ENCODE results near the gene UBE2D1.

Gene UBE2D1

GRCh38 chr10:58341947-58342346 is 7.1 kb downstream of the UBE2D1 start:
- DNase-seq, result no peak

DNA sequence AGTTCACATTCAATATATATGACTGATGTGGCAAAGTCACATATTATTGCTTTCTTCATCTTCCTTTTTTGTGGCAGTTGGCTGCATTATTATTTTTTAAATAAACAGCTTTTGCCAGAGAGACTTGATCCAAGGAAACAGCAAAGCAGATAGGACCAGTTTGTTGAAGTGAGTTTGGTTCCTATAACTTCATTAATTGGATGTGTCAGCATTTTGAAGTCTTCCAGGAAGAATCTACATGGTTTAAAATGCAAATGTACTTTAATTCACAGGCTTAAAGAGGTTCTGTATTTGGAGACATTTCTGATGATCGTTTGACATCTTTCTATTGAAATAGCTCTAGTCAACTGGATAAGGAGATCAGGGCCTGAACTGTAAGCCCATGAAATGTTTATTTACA is 13.2 kb downstream of the UBE2D1 start:
- no peak for DNase-seq

DNA sequence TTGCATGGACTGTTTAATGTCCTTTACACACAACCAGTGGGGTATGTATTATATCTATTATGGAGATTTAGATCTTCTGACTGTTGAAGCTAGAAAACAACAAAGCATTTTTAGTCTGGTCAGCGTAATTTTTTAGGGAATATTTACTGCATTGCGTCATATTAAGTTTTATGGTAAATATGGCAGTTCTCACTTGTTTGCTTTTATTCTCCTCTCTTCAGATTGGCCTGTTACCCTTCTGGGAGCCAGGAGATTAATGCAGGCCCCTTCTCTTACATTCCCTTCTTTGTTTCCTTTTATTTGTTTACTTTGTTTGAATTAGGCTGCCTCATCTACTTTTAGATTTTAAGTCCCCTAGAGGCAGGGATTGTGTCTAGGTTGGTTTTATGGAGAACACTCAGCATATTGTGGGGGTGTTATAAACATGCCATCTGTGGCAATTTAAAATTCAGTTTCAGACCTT is 13.8 kb downstream of the UBE2D1 start:
- no peak for DNase-seq

- no peak for DNase-seq
These were observed 15.2 kb downstream of the UBE2D1 start for GRCh38 chr10:58350023-58350422.

DNA sequence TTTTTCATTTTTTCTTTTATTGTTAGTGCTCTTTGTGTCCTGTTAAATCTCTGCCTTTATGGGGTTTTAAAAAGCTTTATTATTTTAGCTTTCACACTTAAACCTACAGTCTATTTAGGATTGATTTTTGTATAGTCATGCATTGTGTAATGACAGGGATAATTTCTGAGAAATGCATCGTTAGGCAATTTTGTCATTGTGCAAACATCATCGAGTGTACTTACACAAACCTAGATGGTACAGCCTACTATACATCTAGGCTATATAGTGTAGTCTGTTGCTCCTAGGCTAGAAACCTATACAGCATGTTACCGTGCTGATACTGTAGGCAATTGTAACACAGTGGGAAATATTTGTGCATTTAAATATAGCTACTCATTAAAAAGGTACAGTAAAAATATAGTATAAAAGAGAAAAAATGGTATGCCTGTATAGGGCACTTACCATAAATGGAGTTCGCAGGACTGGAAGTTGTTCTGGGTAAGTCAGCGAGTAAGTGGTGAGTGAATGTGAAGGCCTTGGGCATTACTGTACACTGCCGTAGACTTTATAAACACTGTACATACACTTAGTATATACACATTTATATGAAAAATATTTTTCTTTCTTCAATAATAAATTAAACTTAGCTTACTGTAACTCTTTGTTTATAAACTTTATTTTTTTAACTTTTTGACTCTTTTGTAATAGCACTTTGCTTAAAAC is 16.0 kb downstream of the UBE2D1 start:
- DNase-seq, result no peak

GRCh38 chr10:58351616-58352578 is 17.1 kb downstream of the UBE2D1 start:
- DNase-seq, result no peak

- DNase-seq, result no peak
These were observed 18.3 kb downstream of the UBE2D1 start for GRCh38 chr10:58352956-58353610.

- no peak for DNase-seq
These were observed 21.9 kb downstream of the UBE2D1 start for GRCh38 chr10:58356756-58357155.

DNA sequence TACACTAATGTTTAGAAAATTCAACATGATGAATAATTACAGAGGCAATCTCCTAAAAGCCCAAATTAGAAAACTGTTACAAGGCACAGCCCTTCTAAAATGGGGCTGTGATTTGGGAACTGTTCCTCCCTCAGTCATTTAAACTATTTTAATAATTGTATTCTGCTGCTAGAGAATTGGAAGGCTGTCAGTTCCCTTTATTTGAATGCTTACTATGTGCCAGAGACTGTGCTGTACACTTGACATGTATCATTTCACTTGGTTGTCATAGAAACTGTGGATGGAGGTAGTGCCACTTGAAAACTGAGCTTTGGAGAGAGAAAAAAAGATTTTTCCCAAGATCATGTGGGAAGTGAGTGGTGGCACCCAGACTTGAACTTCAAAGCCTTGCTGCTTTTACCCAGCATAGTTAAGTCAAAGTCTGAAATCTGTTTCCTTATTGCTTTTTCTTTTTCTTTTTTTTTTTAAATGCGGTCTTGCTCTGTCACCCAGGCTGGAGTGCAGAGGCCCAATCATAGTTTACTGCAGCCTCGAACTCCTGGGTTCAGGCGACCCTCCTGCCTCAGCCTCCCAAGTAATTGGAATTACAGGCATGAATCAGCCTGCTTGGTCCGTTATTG is 23.6 kb downstream of the UBE2D1 start:
- DNase-seq, result no peak

GRCh38 chr10:58358947-58359346 is 24.1 kb downstream of the UBE2D1 start:
- no peak for DNase-seq

GRCh38 chr10:58359541-58359940 is 24.7 kb downstream of the UBE2D1 start:
- no peak for DNase-seq

GRCh38 chr10:58360412-58361004 is 25.7 kb downstream of the UBE2D1 start:
- no peak for DNase-seq

- DNase-seq, result no peak
These were observed 26.5 kb downstream of the UBE2D1 start for GRCh38 chr10:58361353-58361752.

GRCh38 chr10:58362027-58362789 is 27.4 kb downstream of the UBE2D1 start:
- DNase-seq, result no peak

GRCh38 chr10:58367069-58367468 is 32.3 kb downstream of the UBE2D1 start:
- DNase-seq, result no peak

DNA sequence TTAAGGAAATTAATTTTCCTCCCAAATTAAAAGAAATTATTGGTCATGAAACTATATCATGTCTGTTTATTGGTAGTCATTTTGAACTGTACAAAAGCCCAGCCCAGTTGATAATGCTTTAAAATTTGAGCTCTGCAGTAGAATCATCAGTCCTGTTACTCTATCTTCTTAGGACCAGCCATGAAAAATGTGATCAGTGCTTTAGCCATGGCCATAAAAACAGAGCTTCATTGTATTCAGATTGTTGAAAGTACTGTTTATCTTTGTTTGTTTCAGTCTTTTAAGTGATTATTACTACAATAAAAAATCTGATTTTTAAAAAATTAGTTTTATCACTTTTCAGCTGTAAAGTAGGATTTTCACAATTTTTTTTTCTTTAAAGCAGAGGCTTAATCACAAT is 36.7 kb downstream of the UBE2D1 start:
- no peak for DNase-seq

DNA sequence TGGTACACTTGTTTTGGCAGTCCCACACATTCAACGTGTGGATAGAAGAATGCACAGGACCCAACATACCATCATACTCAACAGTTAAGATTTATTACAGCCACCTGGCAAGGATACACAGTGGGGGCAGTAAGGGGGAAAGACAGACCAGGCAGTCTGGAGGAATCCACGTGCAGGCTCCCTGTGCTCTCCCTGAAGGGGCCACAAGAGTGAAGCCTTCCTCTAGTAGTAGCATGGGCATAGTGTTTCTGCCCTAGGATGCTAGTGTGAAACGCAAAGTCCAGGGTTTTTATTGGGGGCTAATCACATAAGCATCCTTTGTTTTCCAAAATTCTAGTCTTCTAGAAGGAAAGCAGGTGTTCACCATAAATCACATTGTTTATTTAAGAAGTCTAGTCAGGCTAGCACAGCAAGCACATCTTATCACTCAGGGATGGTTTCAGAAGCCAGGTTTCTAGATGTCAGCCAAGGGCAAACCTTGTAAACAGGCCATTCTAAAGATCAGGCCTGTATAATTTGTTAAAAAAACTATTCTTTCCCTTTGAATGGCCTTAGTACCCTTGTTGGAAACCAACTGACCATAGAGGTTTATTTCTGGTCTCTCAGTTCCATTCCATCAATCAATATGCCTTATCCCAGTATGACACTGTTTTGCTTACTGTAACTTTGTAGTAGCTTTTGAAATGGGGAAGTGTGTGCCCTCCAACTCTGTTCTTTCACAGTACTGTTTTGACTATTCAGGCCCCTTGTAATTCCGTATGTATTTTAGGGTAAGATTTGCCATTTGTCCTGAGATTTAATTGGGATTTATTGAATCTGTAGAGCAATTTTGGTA is 38.0 kb downstream of the UBE2D1 start:
- DNase-seq, result no peak

GRCh38 chr10:58373442-58373827 is 38.6 kb downstream of the UBE2D1 start:
- DNase-seq, result no peak

DNA sequence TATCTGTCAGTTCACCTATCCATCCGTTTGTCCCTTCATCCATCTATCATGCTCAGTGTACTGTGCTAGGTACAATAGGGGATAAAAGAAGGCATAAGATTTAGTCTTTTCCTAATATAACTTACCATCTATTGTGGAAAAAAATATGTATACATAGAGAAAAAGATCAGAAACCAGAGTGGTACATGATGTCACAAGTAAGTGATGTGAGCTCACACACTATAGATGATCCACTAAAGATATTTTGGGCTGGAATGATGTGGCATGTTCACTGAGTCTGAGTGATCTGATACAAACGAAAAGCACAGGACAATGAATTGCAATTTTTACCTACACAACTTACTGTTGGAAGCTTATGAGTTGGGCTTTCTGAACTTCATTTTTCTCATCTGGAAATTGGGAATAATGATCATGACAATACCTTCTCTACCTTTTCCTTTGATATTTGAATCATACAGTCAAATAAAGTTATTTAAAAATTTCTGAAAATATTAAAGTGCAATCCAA is 47.7 kb downstream of the UBE2D1 start:
- no peak for DNase-seq

- no peak for DNase-seq
These were observed 49.3 kb downstream of the UBE2D1 start for GRCh38 chr10:58384095-58384494.

GRCh38 chr10:58384544-58384998 is 49.8 kb downstream of the UBE2D1 start:
- DNase-seq, result no peak

All from NCI-H1092 (cell line).